Heart left ventricle (tissue), 16 donors: Measurements from ENCODE around the gene HIVEP2. TPM values are rescaled to one million over a fixed set of nuclear protein-coding genes. Genes with fewer than 3 reads are reported as not detected.
A peak's percentile ranks its signal among the peaks of the same experiment; 100 is the strongest.

Source experiments
- ATAC-seq, 4 donors: fragments of 200-7000 bp; cut with Tn5 transposase; one replicate each; pipeline ENCODE4 v1.9.1; 2020 to 2022; ENCODE audit warnings: moderate library complexity in 4 of 4, mild to moderate bottlenecking in 3 of 4, moderate number of reproducible peaks in 1 of 4
- DNase-seq, 5 donors: peaks; one replicate each; pipeline ENCODE4 v3.0.0-alpha.2; 2020
- H3K27ac ChIP-seq, 12 donors: fragments of 200-600 bp; sonication (generic) in 4 of 12; one replicate each; pipeline versions ENCODE4 v1.5.0 to v1.8.0; 2016 to 2022; ENCODE audit warnings: mild to moderate bottlenecking in 2 of 12
- H3K27me3 ChIP-seq, 9 donors: fragments of 200-600 bp; sonication (generic) in 2 of 9; one replicate each; pipeline versions ENCODE4 v1.5.1 to v1.8.0; 2016 to 2022; ENCODE audit warnings: mild to moderate bottlenecking in 3 of 9
- H3K36me3 ChIP-seq, 9 donors: fragments of 200-600 bp; sonication (generic) in 2 of 9; one replicate each; pipeline versions ENCODE4 v1.5.0 to v1.8.0; 2018 to 2022; ENCODE audit warnings: mild to moderate bottlenecking in 2 of 9
- H3K4me1 ChIP-seq, 12 donors: fragments of 200-600 bp; sonication (generic) in 4 of 12; one replicate each; pipeline versions ENCODE4 v1.5.0 to v1.8.0; 2016 to 2022; ENCODE audit warnings: mild to moderate bottlenecking in 3 of 12
- H3K4me3 ChIP-seq, 12 donors: fragments of 200-600 bp; sonication (generic) in 4 of 12; one replicate each; pipeline versions ENCODE4 v1.5.0 to v1.8.0; 2017 to 2022; ENCODE audit warnings: mild to moderate bottlenecking in 9 of 12, moderate library complexity in 4 of 12
- H3K9me3 ChIP-seq, 12 donors: fragments of 200-600 bp; sonication (generic) in 4 of 12; one replicate each; pipeline versions ENCODE4 v1.5.0 to v1.8.0; 2016 to 2022; ENCODE audit warnings: mild to moderate bottlenecking in 1 of 12
- CTCF ChIP-seq, 12 donors: fragments of 200-600 bp; sonication (generic) in 4 of 12; IDR thresholded peaks; one replicate each; pipeline versions ENCODE4 v1.5.0 to v1.8.0; 2018 to 2022; ENCODE audit warnings: antibody characterized with exemption in 12 of 12, mild to moderate bottlenecking in 5 of 12
- POLR2A ChIP-seq, 2 donors: fragments of 450-650 bp; IDR thresholded peaks; one replicate each; pipeline ENCODE4 v1.6.1; 2017; ENCODE audit warnings: antibody characterized with exemption in 2 of 2, mild to moderate bottlenecking in 2 of 2, moderate library complexity in 2 of 2
- WGBS, 4 donors: extraction: QIAGEN DNeasy Blood & Tissue Kit in 2 of 4; methylation state at CpG; one replicate each; pipeline versions ENCODE4 v1.1.5 to v1.1.7; 2013 to 2018; 5-methylcytosine and 5-hydroxymethylcytosine counted together
- intact Hi-C, 10 donors: fragments of 100-400 bp; cut with DNase I; formaldehyde crosslinking; loops; one replicate each; pipeline versions ENCODE4 v1.11.1 to v1.14.2; 2022
- polyA plus RNA-seq, 2 donors: library from polyadenylated mRNA; stranded (reverse); fragments of 200-250 nt; gene quantifications; one replicate each; pipeline ENCODE4 v1.2.3, GENCODE V29; 2013
- total RNA-seq, 9 donors: library from RNA; depleted of rRNA in 2 of 9; stranded (reverse); fragments of >200 nt in 2 of 9; fragmentation: NEBNext Ultra II Directional in 3 of 9; extraction: Animal tissue kit (Norgen Biotek cat#: 25700) in 3 of 9; gene quantifications; one replicate each; pipeline versions ENCODE4 v1.1.0 to v1.2.4, GENCODE V29; 2016 to 2023
- donor health status: ischemic (EF 13 %, LVEDD 7.1; RV severe dilation, severe dysfunction).
- donor health status: healthy with polysubstance abuse.
- donor health status: DM: no; HTN: yes; CAD: no.
- donor health status: DM: no; HTN: no; CAD: no.
- donor health status: ischemic (EF 25% LVEDD 6.9; RV normal size, moderate dysfunction).
- donor health status: ischemic (EF 25% LVEDD 5.7; RV mildly dilated, moderate dysfunction).
- donor health status: healthy.
- donor health status: DM: yes; HTN: yes; CAD: no.
- donor health status: ischemic (EF 35%, LVEDD 5.7; RV mildly dilated, moderate dysfunction).
- donor health status: nonischemic (EF 11% LVEDD 7.7; RV severe dilation, severe dysfunction).
- donor health status: DM: yes; HTN: yes; CAD: no.
- donor health status: PGD.
- donor health status: ischemic (EF 29% LVEDD 5.4; RV normal size, mild dysfunction).
- donor health status: nonischemic (EF 23%, LVEDD 6.1; RV moderate dilation, normal function).

HIVEP2 gene
- total and polyA plus RNA-seq, 11 donors: 2.7 to 31.2 (median 20.4) TPM

- intact Hi-C loops: no loop called here
- Histone ChIP-seq H3K9me3 (no peaks in the 10 kb centered on the region), H3K4me3 (no peak overlapping the region), H3K27me3 (no peaks in the 10 kb centered on the region), H3K27ac (no peak overlapping the region), H3K4me1 (peaks cover 0 to 50% (median 32%) of the 10 kb centered on the region in 12 donors), H3K36me3 (no peaks in the 10 kb centered on the region)
- TF ChIP-seq CTCF (IDR thresholded peaks at IDR 0.05) (no peak), POLR2A (IDR thresholded peaks at IDR 0.05) (no peak)
- ATAC-seq (no peak), DNase-seq (no peak)
- WGBS, 4 donors: 93 to 95% (median 94%) methylated on average over 6 of the region's 6 CpGs
These were observed 43.4 kb downstream of the HIVEP2 start for GRCh38 chr6:142901611-142902010.

- H3K4me3 ChIP-seq: no peak overlapping the region
- no peaks in the 10 kb centered on the region for H3K36me3 ChIP-seq
- no peaks in the 10 kb centered on the region for H3K27me3 ChIP-seq
- peak overlapping the region in 3 of 12 donors; percentile 6 to 38 (median 7) for H3K27ac ChIP-seq
- H3K9me3 ChIP-seq: no peaks in the 10 kb centered on the region
- WGBS, 4 donors: 67 to 83% (median 76%) methylated on average over 10 of the region's 10 CpGs
- peaks cover 0 to 49% (median 32%) of the 10 kb centered on the region in 12 donors for H3K4me1 ChIP-seq
- ATAC-seq (peak in 2 of 4 donors; percentile 28 to 47), DNase-seq (peak in 2 of 5 donors; percentile 26 to 29)
- intact Hi-C loops: no loop called here
- TF ChIP-seq CTCF (IDR thresholded peaks at IDR 0.05) (no peak), POLR2A (IDR thresholded peaks at IDR 0.05) (no peak)
These were observed 44.6 kb downstream of the HIVEP2 start for GRCh38 chr6:142900227-142900971.

- intact Hi-C loops: loop anchor here in 3 of 10 donors (10.0 kb wide), 3 partner anchors 46 to 204 kb away; partner anchors contain the start of gene HIVEP2 (in 1 of the 3)
- Histone ChIP-seq H3K27me3 (no peaks in the 10 kb centered on the region), H3K36me3 (no peaks in the 10 kb centered on the region), H3K9me3 (no peaks in the 10 kb centered on the region), H3K27ac (no peak overlapping the region), H3K4me3 (no peak overlapping the region), H3K4me1 (peaks cover 0 to 49% (median 30%) of the 10 kb centered on the region in 12 donors)
- WGBS, 4 donors: 67 to 79% (median 73%) methylated on average over 6 of the region's 6 CpGs
- TF ChIP-seq POLR2A (IDR thresholded peaks at IDR 0.05) (no peak), CTCF (IDR thresholded peaks at IDR 0.05) (no peak)
- ATAC-seq (no peak), DNase-seq (no peak)
These were observed 45.8 kb downstream of the HIVEP2 start for GRCh38 chr6:142898927-142899895.

GRCh38 chr6:142897659-142898058 lies 47.3 kb downstream of the HIVEP2 start:
- TF ChIP-seq POLR2A (IDR thresholded peaks at IDR 0.05) (no peak), CTCF (IDR thresholded peaks at IDR 0.05) (no peak)
- Histone ChIP-seq H3K4me1 (peaks cover 0 to 46% (median 28%) of the 10 kb centered on the region in 12 donors), H3K4me3 (no peak overlapping the region), H3K27me3 (no peaks in the 10 kb centered on the region), H3K36me3 (no peaks in the 10 kb centered on the region), H3K27ac (no peak overlapping the region), H3K9me3 (no peaks in the 10 kb centered on the region)
- no peak for ATAC-seq
- 76 to 95% (median 95%) methylated on average over 2 of the region's 2 CpGs for WGBS, 4 donors
- intact Hi-C loops: loop anchor here in 3 of 10 donors (10.0 kb wide), 3 partner anchors 47 to 203 kb away; partner anchors contain the start of gene HIVEP2 (in 1 of the 3)
- DNase-seq: no peak
